ENCODE data around the gene IFNA5.

IFNA5 gene

GRCh38 chr9:21266733-21267484 lies 38.2 kb downstream of the IFNA5 start:
- Mint-ChIP-seq H3K4me1 (peaks cover 8% of the 10 kb centered on the region), H3K9me3 (peaks cover 10% of the 10 kb centered on the region)

DNA sequence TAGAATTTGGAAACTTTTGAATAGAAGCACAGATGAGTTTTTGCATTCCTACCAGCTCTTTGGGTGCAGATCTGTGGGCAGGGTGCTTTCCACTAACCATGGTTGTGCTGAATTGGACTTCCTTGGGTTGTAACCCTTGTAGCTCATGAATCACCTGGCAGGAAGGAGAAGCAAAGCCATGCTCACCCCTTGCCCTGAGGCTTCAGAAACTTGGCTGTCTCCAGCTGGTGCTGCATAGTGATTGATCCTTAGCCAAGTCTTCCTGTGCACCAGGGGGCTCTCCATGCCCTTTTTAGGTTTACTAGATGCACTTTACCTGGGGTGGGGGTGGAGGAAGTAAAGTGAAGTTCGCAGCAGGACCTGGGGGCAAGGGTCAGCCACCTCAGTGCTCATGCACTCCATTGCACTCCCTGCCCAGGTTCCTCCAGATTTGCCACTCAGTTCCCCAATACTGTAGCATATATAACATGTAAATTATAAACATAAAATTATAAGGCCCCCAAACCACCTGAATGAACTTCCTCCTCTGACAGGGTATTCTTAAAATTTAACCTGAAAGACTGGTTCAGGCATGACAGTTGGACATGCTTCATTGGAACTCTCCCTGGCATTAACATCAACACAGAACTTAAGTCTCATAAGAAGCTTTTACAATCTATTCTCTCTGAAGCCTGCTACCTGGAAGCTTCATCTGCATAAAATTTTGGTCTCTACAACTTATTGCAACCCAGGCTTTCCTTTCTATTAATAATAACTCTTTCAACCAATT lies 39.5 kb downstream of the IFNA5 start:
- Mint-ChIP-seq H3K9me3 (peaks cover 2% of the 10 kb centered on the region), H3K27me3 (ENCODE audit: low read depth) (peaks cover 38% of the 10 kb centered on the region), H3K36me3 (ENCODE audit: low read depth) (no peaks in the 10 kb centered on the region), H3K27ac (no peak overlapping the region), H3K4me3 (no peak overlapping the region), H3K4me1 (peaks cover 8% of the 10 kb centered on the region)
- TF ChIP-seq CTCF (IDR thresholded peaks at IDR 0.05; ENCODE audit: unreplicated experiment in 3 of 3), result no peak

More at GRCh38 chr9:21266733-21267484, 38.2 kb downstream of the IFNA5 start:
- Mint-ChIP-seq H3K27me3 (ENCODE audit: low read depth) (peaks cover 35% of the 10 kb centered on the region), H3K36me3 (ENCODE audit: low read depth) (no peaks in the 10 kb centered on the region), H3K4me3 (no peak overlapping the region), H3K27ac (peak overlapping the region in 1 of 3 experiments; percentile 51)
- no peak for TF ChIP-seq CTCF (IDR thresholded peaks at IDR 0.05; ENCODE audit: unreplicated experiment in 3 of 3)

GRCh38 chr9:21255538-21256212 lies 49.4 kb downstream of the IFNA5 start:
- peaks cover 4% of the 10 kb centered on the region for H3K4me1 Mint-ChIP-seq
- no peak overlapping the region for H3K4me3 Mint-ChIP-seq
- peaks cover 18% of the 10 kb centered on the region for H3K27me3 Mint-ChIP-seq (ENCODE audit: low read depth)
- TF ChIP-seq CTCF (IDR thresholded peaks at IDR 0.05; ENCODE audit: unreplicated experiment in 3 of 3), result no peak
- H3K27ac Mint-ChIP-seq, result no peak overlapping the region
- no peaks in the 10 kb centered on the region for H3K36me3 Mint-ChIP-seq (ENCODE audit: low read depth)
- H3K9me3 Mint-ChIP-seq, result no peaks in the 10 kb centered on the region

Measured in nephron (organoid).